Measurements from ENCODE around the gene ACVRL1. TPM values are rescaled to one million over a fixed set of nuclear protein-coding genes. Genes with fewer than 3 reads are reported as not detected.

Gene ACVRL1
- total RNA-seq, 1 donor from 2014 or later, result 3.5 TPM

DNA sequence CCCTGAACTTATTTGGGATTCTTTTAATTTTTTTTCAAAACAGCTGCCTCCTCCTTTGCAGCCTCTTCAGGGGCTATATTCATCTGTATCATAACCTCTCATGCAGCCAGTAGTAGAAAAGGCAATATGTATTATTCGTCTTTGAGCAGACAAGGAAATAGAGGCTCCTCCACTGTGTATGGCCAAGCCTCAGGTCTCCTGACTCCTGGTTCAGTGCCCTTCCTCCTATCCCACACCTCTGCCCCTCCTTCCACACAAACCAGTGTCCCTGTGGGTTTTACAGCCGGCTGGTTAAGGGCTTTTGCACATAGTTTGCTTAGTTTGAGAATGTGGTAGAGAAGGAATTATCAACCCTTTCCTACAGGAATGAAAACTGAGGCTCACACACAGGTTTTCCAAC, 8.8 kb upstream of the ACVRL1 start:
- DNase-seq (ENCODE audit: low read depth), result peak; percentile 44

DNA sequence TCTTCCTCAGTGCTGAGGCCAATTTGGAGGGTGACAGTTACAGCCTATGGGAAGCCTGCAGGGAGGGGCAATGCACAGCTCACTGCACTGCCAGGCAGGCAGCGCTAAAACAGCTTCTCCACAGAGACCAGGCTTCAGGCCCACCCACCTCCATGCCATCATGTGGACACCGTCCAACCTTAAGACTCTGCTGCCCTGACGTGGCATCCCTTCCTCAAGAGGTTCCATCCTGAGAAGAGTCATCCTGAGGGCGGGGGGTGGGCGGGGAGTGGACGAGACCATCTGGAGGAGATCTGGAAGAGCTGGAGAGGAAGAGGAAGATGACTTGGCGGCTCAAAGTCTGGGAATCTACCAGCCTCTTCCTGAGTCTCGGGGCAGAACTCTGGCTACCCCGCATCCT, 8.4 kb upstream of the ACVRL1 start:
- DNase-seq (ENCODE audit: low read depth), result no peak

DNA sequence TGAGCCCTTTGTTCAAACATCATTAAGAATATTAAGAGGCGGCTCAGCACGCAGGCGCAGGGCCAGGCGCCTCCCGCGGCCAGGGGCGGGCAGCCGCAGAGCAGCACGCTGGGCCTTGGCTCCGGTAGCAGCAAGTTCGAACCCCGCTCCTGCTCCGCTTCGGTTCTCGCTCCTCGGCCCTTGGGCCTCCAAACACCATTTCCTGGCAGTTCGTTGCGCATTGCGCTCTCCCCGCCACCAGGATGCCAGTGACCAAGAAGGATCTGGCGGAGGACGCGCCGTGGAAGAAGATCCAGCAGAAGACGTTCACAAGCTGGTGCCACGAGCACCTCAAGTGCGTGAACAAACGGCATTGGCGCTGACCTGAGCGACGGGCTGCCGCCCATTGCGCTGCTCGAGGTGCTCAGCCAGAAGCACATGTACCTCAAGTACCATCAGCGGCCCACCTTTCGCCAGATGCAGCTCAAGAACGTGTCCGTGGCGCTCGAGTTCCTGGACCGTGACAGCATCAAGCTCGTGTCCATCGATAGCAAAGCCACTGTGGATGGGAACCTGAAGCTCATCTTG, 6.9 kb upstream of the ACVRL1 start:
- DNase-seq (ENCODE audit: low read depth), result no peak

DNA sequence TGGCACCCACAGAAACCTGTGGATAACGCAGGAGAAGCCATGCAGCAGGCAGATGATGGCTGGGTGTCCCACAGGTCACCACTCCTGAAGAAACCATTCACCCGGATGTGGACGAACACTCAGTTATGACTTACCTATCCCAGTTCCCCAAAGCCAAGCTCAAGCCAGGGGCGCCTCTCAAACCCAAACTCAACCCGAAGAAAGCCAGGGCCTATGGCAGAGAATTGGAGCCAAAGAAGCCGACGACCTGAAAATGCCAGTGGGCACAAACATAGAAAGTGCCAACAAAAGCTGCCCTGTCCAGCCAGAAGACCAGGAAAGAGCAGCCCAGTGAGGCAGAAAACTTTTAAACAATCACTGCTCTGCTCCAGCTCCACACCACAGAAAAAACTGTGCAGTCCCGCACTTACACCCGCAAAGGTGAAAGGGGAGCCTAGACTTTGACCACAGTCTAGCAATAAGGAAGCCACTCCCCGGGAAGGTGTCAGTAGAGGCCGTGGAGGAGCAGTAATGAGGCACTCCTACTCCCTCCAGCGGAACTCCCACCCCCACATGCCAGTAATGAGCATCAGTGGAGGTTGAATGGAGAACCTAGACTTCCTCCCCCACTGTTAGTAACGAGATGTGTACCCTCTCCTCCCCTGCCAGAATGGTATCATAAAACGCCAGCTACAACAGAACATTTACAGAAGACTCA, 6.0 kb upstream of the ACVRL1 start:
- peak; percentile 64 for DNase-seq (ENCODE audit: low read depth)

DNA sequence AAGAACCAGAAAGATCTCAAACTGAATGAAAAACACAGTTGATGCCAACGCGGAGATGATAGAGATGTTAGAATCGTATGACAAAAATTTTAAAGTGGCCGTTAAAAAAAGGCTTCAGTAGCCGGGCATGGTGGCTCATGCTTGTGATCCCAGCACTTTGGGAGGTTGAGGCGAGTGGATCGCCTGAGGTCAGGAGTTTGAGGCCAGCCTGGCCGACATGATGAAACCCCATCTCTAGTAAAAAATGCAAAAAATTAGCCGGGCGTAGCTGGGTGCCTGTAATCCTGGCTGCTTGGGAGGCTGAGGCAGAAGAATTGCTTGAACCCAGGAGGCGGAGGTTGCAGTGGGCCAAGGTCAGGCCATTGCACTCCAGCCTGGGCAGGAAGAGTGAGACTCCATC, 5.4 kb upstream of the ACVRL1 start:
- no peak for DNase-seq (ENCODE audit: low read depth)

DNA sequence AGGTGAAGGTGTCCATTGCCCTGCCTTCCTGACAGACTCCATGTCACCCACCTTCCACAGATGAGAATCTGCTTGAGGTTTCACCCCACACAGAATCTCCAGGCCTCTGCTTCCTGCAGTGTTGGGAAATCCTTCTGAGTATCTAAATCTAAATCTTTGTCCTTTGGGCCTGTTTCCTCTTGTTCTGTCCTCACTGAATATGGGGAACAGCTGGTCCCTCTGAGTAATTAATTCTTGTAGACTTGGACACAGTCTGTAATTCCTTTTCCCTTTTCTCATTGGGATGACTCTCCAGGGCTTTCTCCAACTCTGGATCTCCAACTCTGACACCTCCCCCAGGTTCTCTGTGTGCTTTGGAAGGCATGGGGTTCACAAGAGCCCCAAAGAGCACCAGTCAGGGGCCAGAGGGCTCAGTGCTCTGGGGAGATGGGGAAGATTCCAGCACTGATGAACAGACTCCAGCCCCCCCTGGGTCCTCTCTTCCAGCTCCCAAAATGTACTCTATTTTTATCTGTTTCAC, 2.3 kb upstream of the ACVRL1 start:
- no peak for DNase-seq (ENCODE audit: low read depth)

DNA sequence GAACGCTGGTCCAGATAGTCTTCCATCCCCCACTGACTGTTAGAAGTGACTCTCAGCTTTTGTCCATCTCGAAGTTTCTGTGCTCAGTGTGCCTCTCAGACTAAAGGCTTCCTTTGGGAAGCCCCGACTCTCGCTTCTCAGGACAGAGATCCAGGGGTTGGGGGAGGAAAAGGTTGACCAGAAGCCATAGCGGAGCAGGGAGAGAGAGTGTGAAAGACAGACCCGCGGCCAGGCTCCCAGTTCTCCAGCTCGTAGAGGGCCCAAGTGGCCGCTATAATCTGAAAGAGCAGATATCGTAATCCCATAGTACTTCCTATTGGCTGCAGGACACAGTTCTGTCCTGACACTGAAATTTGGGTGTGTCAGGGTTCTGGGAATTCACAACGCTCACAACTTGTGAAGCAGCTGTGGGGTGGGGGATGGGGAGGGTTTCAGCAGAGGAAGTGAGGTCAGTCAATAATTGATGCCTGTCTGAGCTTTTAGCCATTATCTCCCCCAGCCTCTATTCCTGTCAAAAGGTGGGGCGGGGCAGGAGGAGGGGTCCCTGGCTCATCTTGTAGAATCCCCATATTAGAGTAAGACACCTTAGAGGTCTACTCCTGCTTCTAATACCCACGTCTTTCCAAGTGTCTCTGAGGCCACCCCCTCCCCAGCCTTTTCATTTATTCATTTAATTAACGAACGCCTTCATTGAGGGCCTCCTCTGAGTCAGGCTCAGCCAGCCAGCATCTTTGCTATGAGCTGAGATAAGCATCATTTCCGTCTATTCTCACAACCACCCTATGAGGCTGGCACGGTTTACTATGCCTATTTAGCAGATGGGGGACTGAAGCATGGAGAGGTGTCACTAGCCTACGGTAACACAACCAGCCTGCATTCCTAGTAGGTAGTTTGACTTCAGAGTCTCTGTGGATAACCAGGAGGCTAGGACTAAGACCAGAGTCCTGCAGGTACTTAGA, 1.6 kb upstream of the ACVRL1 start:
- no peak for DNase-seq (ENCODE audit: low read depth)

DNA sequence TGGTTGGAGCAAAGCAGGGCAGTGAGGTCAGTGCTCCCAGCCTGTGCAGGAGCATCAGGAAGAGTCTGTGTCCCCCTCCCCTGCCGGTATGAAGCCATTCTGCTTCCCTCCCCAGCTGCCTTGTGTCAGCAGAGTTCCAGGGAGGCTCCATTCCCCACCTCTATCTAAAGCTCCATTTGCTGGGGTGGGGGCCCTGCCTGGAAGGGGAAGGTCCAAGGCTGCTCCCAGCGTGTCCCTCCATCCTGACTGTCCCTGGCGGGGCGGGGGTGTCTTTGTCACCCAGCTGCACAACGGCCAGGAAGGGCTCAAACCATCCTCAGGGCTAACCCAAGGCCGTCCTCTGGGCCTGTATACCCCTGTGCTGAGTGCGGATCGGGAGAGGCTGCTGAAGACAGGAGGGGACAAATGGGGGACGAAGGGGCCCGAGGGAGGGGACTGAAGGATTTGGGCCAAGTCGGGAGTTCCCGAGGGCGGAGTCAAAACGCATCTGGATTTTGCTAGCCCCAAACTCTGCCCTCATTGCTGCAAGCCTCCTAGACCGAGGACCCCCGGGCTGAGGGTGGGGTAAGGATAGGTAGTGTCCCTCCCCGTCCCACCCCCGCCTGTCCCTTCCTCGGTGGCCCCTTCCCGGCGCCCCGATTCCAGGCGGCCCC, 748 bp upstream of the ACVRL1 start:
- DNase-seq (ENCODE audit: low read depth), result no peak

DNA sequence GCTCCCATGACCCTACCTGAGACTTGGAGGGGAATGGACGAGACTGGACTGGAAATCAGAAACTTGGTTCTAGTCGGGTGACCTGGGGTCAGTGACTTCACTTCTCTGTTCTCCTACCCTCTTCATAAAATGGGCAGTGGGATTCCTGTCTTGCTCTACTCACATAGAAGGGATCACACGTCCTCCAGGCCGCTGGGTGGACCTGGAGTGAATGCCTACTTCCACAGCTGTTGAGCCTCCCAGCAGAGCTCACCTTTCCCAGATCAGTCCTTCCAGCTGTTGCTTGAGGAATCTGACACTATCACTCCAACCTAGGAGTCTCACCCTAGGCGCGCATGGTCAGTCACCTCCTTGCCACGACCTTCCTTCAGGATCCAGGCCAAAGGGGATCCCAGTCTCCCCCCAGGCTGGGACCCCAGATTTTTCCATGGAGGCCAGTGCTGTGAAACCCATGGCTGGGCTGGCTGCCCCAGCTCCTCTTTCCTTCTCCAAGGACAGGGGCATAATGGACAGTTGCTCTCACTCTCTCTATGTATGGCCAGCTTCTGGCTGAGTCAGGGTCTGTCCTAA, 637 bp downstream of the ACVRL1 start:
- DNase-seq (ENCODE audit: low read depth), result no peak

DNA sequence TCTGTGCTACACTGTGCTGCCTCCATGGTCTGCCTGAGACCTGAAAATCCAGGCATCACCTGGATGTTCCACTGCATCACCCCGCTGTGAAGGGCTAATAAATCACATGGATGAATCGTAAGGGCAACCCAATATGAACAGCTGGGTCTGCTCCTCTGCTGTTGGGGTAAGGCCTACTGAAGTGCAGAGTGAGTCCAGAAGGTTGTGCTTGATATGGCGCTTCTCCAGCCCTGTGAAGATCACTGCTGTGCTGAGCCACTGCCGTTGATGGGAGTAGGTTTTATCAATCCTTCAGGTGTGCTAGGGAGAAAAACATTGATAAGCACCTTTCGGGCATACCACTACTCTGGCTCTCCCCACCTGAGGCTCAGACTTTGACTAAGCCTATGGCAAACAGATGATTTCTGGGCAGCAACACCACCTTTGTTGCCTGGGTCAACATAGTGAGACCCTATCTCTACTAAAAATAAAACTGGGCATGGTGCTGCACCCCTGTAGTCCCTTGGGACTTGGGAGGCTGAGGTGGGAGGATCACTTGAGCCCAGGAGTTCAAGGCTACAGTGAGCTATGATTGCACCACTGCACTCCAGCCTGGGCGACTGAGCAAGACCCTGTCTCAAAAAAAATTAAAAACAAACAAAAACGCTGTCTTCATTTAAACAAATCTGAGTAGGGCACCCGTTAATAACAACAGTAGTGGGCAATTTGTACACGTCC, 1.7 kb downstream of the ACVRL1 start:
- DNase-seq (ENCODE audit: low read depth), result no peak

DNA sequence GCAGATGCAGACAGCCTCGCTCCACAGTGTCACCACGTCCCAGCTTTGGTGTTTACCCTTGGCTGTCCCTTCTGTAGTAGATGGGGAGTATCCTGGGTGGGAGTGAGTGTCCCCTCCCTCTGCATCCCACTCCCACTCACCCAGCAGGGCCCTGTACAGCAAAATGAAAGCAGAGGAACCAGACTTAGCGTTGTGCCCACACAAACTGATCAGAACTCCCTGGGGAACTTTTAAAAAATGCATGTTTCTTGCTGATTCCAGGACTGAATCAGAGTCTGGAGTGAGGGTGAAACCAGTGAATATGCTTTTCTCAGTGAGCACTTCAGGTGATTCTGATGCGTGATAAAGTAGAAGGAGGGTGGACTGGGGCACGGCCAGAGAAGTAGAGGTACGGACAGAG, 2.9 kb downstream of the ACVRL1 start:
- no peak for DNase-seq (ENCODE audit: low read depth)

DNA sequence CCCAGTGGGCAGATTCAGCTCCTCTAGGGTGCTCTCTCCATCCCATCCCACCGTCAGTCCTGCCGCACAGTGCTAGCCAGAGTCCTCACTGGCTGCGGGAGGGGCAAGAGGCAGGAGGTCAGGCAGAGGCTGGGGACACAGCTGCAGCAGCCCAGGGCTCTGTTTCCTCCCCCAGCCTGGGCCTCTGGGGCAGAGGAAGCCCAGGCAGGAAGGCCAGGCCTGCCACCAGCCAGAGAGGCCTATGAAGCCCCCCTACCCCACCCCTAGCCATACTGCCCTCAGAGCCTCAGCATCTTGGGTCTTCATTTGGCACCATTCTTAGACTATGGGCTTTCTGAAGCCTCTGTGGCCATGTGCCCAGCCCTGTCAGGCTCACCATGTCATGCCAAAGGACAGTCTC, 3.4 kb downstream of the ACVRL1 start:
- no peak for DNase-seq (ENCODE audit: low read depth)

DNA sequence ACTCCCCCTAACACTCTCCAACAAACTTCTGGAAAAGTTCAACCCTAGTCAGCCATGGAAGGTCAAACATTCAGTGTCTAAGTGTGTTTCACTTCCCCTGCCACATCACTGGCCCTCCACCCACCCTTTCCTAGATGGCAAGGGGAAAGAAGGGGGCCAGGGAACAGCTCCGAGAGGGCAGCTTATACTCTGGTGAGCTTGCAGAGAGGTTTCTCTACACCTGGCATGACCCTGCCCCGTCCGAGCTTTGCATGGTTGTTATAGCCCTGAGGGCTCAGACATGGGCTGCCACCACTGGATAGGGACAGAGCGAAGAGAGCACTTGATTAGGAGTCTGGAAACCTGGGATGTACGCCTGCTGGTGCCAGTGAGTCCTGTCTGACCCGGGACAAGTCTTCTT, 4.0 kb downstream of the ACVRL1 start:
- no peak for DNase-seq (ENCODE audit: low read depth)

DNA sequence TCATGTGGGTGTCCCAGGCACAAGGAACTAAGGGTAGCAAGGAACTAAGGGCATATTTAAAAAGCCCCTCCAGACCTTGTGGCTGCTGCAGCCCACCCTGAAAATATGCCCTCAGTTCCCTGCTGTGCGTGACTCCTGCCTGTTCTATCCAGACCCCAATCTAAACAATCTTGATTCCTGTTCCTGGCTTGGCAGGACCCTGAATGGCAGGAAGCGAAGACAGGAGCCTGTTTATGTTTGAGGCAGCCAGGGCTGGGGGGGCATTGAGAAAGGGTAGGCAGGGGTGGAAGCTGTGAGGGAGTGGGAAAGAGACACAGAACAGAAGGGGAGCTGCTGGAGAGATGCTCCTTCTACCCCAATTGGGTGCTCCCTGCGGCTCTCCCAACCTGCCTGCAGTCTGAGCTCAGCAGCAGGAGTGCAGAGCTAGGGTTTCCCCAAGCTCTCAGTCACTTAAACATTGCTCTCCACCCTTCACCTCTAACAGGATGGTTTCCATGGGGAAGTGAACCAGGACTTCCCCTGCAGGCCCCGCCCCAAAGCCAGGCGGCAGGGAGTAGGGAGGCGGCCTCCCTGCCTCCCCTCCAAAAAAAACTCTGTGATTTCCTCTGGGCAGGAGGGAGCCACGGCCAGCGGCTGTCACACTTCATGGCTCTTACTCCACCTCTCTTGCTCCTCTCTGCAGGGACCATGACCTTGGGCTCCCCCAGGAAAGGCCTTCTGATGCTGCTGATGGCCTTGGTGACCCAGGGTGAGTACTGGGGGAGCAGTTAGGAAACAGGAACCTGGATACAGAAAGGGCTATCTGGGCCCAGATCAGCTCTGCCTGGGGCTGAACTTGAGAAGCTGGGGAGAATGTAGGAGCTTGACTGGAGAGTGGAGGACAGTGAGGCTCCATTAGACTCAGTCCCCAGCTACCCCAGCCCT, 4.7 kb downstream of the ACVRL1 start:
- peak; percentile 25 for DNase-seq (ENCODE audit: low read depth)

DNA sequence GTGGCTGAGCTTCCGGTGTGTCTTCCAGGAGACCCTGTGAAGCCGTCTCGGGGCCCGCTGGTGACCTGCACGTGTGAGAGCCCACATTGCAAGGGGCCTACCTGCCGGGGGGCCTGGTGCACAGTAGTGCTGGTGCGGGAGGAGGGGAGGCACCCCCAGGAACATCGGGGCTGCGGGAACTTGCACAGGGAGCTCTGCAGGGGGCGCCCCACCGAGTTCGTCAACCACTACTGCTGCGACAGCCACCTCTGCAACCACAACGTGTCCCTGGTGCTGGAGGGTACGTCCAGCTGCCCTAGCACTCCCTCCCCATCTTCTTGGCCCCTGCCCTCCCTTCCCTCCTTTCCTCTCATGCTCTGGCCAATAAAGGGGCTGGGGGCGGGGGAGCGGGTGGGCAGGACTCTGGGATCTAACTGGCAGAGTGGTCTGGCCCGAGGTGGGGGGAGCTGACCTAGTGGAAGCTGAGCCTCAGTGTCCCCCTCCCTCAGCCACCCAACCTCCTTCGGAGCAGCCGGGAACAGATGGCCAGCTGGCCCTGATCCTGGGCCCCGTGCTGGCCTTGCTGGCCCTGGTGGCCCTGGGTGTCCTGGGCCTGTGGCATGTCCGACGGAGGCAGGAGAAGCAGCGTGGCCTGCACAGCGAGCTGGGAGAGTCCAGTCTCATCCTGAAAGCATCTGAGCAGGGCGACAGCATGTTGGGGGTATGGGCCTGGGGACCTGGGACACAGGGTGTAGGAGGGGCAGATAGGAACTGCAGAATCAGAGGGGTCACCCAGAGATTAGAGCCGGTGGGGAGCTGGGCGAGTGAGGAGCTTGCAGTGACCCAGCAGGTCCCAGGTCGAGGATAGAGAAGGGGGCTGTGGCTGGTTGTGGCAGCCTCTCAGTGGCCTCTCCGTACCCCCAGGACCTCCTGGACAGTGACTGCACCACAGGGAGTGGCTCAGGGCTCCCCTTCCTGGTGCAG, 6.0 kb downstream of the ACVRL1 start:
- DNase-seq (ENCODE audit: low read depth), result no peak

DNA sequence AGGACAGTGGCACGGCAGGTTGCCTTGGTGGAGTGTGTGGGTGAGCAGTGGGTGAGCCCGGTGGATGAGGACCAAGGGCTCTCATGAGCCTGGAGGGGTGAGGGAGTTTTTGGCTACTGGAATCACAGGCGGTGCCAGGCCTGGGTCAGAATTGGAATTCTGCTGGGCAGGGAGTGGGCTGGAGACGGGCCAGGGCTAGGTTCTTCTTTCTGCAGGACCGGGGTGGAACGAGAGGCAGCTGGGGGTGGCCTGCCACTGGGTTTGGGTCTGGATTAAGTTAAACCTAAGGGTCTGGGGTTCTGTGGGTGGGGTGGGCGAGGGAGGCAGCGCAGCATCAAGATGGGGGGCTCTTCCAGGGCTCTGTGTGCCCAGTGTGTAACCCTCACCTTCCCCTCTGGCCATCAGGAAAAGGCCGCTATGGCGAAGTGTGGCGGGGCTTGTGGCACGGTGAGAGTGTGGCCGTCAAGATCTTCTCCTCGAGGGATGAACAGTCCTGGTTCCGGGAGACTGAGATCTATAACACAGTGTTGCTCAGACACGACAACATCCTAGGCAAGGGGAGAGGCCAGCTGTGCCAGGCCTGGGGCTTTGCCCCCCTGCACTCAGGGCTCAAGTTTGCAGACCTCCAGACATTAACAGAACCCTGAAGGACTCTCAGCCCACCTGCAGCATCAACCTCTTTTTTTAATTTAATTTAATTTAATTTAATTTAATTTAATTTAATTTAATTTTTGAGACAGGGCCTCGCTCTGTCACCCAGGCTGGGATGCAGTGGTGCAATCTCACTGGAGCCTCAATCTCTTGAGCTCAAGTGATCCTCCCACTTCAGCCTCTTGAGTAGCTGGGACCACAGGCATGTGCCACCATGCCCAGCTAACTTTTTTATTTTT, 7.0 kb downstream of the ACVRL1 start:
- DNase-seq (ENCODE audit: low read depth), result no peak

DNA sequence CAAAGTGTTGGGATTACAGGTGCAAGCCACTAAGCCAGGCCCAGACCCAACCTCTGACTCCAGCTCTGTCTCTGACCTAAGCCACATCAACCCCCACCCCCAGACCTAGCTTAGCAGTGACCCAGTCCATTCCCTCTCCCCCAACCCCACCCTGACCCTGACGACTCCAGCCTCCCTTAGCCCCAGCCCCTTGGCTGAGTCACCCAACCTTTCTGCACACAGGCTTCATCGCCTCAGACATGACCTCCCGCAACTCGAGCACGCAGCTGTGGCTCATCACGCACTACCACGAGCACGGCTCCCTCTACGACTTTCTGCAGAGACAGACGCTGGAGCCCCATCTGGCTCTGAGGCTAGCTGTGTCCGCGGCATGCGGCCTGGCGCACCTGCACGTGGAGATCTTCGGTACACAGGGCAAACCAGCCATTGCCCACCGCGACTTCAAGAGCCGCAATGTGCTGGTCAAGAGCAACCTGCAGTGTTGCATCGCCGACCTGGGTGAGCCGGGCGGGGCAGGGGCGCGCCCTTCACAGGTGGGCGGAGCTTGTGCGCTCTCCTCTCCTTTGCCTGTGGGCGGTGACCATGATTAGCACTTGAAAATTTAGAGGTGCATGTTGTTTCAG, 7.8 kb downstream of the ACVRL1 start:
- DNase-seq (ENCODE audit: low read depth), result no peak
